NCI-H345 (cell line): ENCODE data around the gene TMEM63B.
"Not testable (repeated sequence)": the region's sequence is repeated elsewhere in the genome, so short reads cannot be mapped to it uniquely, and the experiment has no call there.

Experiments used
- DNase-seq: peaks from one replicate; lab custom pipeline; 2025; lab: John Stamatoyannopoulos, UW

TMEM63B gene

GRCh38 chr6:44194326-44194725, 67.0 kb downstream of the TMEM63B start:
- no peak for DNase-seq

DNA sequence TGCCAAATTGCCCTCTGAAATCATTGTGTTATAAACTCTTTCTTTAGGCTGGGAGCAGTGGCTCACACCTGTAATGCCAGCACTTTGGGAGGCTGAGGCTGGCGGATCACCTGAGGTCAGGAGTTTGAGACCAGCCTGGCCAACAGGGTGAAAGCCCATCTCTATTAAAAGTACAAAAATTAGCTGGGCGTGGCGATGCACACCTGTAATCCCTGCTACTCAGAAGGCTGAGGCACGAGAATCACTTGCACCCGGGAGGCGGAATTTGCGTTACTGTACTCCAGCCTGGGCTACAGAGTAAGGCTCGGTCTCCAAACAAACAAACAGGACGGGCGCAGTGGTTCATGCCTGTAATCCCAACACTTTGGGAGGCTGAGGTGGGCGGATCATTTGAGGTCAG, 69.0 kb downstream of the TMEM63B start:
- DNase-seq: not testable (repeated sequence)

- DNase-seq: no peak
These were observed 71.3 kb downstream of the TMEM63B start for GRCh38 chr6:44198684-44199083.

DNA sequence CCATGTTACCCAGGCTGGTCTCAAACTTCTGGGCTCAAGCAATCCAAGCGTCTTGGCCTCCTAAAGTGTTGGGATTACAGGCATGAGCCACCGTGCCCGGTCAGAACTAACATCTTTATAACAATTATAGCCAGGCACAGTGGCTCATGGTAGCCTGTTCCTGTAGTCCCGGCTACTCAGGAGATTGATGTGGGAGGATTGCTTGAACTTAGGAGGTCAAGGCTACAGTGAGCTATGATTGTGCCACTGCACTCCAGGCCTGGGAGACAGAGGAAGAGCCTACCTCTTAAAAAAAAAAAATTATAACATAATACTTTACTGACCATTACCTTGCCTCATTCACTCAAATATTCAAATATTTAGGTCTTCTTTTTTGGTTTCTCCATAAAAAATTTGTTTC, 72.5 kb downstream of the TMEM63B start:
- DNase-seq: no peak

DNA sequence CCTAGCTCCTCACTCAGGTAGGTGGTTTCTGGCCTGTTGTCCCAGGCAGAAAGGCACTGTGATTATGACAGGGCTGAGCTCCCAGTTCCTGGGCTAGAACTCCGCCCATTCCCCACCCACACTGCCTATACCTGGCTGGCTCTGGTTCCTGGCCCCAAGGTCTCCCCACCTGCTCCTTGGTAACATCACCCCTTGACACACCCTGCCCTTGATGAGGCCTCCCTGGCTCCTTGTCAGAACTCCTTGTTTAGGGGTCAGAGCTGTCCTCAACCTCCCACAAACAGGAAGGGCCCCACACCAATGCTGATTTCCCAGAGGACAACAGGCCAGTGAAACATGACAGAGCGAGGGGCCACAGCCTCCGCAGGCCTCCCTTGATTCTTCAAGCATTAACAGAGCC, 73.8 kb downstream of the TMEM63B start:
- no peak for DNase-seq

DNA sequence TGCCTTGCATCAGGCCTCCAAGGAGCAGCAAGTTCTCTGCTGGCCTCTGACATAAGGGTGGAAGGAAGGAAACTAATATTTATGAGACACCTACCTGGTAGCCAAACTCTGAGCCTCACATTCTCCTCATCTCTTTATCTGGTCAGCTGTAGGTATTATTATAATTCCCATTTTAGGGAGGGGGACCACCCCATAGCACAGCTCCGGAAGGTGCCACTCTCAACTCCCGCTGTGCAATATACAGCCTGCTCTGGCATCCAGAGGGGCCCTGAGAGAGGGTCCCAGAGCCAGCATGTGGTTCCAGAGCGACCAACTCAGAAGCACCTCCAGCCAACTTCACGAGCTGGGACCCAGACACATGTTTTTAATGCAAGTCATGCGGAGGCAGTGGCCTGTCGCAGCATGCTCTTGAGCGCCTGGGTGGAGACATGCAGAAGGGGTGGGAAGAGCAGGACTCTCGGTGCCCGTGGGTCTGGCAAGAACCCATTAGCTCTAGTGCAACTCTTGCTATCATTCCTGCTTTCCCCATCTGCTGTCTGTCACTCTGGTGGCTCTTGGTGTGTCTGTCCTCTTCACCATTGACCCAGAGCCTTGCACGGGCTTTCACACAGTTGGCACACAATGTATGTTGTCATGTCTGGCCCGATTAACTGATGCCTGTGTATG, 74.4 kb downstream of the TMEM63B start:
- DNase-seq: no peak

GRCh38 chr6:44202332-44202971, 75.1 kb downstream of the TMEM63B start:
- no peak for DNase-seq

DNA sequence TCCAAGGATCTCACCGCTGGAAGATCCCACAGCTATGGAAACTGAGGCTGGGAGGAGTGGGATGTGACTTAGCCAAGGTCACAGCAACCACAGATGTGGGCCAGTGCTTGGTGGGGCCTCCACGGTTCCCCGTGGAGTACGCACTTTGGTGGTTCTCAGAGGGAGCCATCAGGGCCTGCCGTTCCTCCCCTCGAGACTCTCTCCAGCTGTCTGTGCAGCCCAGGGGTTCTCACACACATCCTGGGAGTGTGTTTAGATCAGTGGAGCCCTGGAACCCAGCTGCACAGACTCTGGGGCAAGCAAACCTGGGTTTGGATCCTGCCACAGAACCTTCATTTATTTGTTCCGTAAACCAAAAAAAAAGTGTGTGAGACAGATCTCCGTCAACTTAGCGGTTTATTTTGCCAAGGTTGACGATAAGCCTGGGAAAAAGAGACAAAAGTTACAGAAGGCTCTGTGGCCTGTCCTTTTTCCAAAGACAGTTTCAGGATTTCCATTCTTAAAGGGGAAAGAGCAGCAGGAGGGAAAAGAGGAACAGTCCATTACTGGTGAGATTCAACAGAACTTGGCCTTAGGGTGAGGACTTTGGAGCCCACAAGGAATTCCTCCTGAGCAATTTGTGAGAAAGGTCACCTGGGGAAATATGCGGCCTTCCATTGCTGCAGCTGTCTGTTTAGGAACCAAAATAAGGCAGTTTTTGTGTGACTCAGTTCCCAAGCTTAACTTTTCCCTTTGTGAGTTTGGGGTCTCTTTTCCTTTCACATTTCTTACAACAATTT, 75.8 kb downstream of the TMEM63B start:
- DNase-seq: no peak

GRCh38 chr6:44203955-44204354, 76.6 kb downstream of the TMEM63B start:
- DNase-seq: no peak
